GM21381 (cell line): Measurements from ENCODE around the gene FOXP1.

Experiments used
- ATAC-seq: cut with Tn5 transposase; IDR thresholded peaks from one replicate; pipeline ENCODE4 v1.9.1; 2021; ENCODE audit warnings: mild to moderate bottlenecking, moderate library complexity; ENCODE audit not compliant: unreplicated experiment

FOXP1 gene

DNA sequence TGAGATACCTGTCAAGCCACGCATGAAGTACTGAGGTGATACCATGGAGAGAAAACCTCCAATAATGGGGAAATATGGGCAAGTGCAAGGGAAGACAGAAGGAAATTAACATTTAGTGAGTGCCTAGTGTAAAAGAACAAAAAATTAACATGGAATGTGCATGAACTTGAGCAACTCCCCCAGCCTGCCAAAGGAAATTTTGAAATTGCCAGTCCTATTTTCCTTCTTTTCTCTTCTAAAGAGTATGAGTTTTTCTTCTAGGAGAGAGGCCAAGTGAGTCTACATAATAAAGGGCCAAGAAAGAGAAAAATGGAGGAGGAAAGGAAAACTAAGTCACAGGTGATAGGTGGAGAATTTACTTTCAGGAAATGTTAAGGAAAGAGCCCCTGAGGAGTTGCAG lies 668.7 kb downstream of the FOXP1 start:
- ATAC-seq: no peak

DNA sequence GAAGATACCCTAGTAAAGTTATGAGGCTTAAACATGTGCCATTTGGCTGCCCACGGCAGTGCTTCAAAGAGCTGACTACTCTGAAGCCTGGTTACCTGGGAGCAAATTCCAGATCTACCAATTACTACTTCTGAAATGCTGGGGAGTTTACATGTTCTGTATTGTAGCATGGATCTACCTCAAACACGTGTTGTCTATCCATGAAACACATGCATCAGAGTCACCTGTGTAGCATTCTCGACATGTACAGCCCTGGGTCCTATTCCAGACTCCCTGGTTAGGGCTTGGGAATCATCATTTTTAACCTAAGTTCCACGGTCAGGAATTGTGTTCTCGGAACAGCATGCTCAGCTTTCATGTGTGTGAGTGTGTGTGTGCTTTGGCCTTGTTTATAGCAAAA lies 671.8 kb downstream of the FOXP1 start:
- ATAC-seq: no peak

- ATAC-seq: no peak
Observed at GRCh38 chr3:70905491-70905890, 678.0 kb downstream of the FOXP1 start.
